Nephron (organoid): Measurements from ENCODE around the gene PRKCH.
A peak's percentile ranks its signal among the peaks of the same experiment; 100 is the strongest.
"Not testable (repeated sequence)": the region's sequence is repeated elsewhere in the genome, so short reads cannot be mapped to it uniquely, and the experiment has no call there.

Experiments used
- H3K27ac Mint-ChIP-seq, 3 experiments: 2 replicates each; pipeline ENCODE4 v1.8.0; 2020; ENCODE audit warnings: mixed read lengths in 3 of 3, mild to moderate bottlenecking in 2 of 3, moderate library complexity in 1 of 3
- H3K27me3 Mint-ChIP-seq: 2 replicates; pipeline ENCODE4 v1.8.0; 2021; ENCODE audit warnings: low read depth, mild to moderate bottlenecking, moderate library complexity, mixed read lengths
- H3K36me3 Mint-ChIP-seq: 2 replicates; pipeline ENCODE4 v1.8.0; 2020; ENCODE audit warnings: low read depth, mixed read lengths
- H3K4me1 Mint-ChIP-seq: 2 replicates; pipeline ENCODE4 v1.8.0; 2020; ENCODE audit warnings: mixed read lengths
- H3K4me3 Mint-ChIP-seq, 3 experiments: 2 replicates each; pipeline ENCODE4 v1.8.0; 2020; ENCODE audit warnings: mild to moderate bottlenecking in 3 of 3, mixed read lengths in 3 of 3, moderate library complexity in 2 of 3
- H3K9me3 Mint-ChIP-seq: 2 replicates; pipeline ENCODE4 v1.8.0; 2020; ENCODE audit warnings: mixed read lengths
- CTCF ChIP-seq, 3 experiments: fragments of 200-600 bp; sonication (generic); IDR thresholded peaks; one replicate each; pipeline ENCODE4 v1.5.0; 2021; ENCODE audit warnings: antibody characterized with exemption in 3 of 3; ENCODE audit not compliant: unreplicated experiment in 3 of 3

The PRKCH gene

GRCh38 chr14:61524936-61525292 lies 203.5 kb downstream of the PRKCH start:
- Mint-ChIP-seq H3K9me3 (no peaks in the 10 kb centered on the region), H3K4me1 (peaks cover 31% of the 10 kb centered on the region), H3K36me3 (no peaks in the 10 kb centered on the region), H3K27ac (peak overlapping the region in 2 of 3 experiments; percentile 73), H3K27me3 (no peaks in the 10 kb centered on the region), H3K4me3 (no peak overlapping the region)
- TF ChIP-seq CTCF (IDR thresholded peaks at IDR 0.05; ENCODE audit: unreplicated experiment in 3 of 3), result no peak

- H3K36me3 Mint-ChIP-seq, result no peaks in the 10 kb centered on the region
- H3K27ac Mint-ChIP-seq, result peak overlapping the region in 2 of 3 experiments; percentile 73
- no peak overlapping the region for H3K4me3 Mint-ChIP-seq
- H3K4me1 Mint-ChIP-seq, result peaks cover 31% of the 10 kb centered on the region
- peaks cover 2% of the 10 kb centered on the region for H3K27me3 Mint-ChIP-seq
- no peaks in the 10 kb centered on the region for H3K9me3 Mint-ChIP-seq
- TF ChIP-seq CTCF (IDR thresholded peaks at IDR 0.05; ENCODE audit: unreplicated experiment in 3 of 3), result no peak
These were observed 204.1 kb downstream of the PRKCH start for GRCh38 chr14:61525293-61526011.

DNA sequence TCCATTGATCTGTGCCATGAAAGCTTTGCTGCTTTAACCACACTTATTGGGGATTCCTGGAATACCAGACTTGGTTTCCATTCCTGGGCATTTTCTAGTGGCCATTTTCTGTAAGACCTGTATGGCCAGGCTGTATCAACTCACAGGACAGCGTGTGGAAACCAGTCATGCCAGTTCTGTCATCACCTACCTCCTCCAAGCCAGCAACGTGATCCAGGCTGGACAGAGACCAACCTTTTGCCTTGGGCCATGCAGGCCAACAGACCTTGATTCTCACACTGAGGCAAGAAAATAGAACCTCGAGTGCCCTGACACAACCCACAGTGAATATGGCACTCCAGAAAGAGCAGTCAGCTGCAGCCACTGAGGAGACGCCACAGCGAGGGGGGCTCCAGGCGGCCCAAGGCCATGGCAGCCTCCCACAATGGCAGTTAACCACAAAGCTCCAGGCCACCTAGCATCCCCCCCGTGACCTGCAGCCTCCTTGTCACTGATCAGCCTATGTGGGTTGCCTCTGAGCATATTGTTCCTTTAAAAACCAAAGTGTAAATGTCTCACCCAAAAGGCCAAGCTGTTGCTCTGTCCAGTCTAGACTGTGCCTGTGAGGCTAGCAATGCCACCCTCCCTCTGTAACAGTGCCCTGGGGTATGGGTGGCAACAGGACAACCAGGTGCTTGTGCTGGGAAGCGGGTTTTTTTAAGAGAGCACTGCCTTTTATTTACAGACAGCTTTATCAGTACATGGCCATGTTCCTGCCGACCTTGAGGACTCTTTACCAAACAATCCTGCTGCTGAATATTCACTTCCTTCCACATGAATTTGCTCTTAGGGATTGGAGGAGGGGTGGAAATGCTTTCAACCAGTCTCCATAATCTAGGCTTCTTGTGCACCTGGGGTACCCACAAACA lies 205.3 kb downstream of the PRKCH start:
- Mint-ChIP-seq H3K9me3 (no peaks in the 10 kb centered on the region), H3K4me3 (no peak overlapping the region)
- TF ChIP-seq CTCF (IDR thresholded peaks at IDR 0.05; ENCODE audit: unreplicated experiment in 3 of 3), result no peak

GRCh38 chr14:61527325-61528100 lies 206.1 kb downstream of the PRKCH start:
- H3K4me3 Mint-ChIP-seq, result peak overlapping the region in 1 of 3 experiments; percentile 11
- TF ChIP-seq CTCF (IDR thresholded peaks at IDR 0.05; ENCODE audit: unreplicated experiment in 3 of 3), result no peak
- H3K4me1 Mint-ChIP-seq, result peaks cover 31% of the 10 kb centered on the region
- peaks cover 8% of the 10 kb centered on the region for H3K27me3 Mint-ChIP-seq
- H3K36me3 Mint-ChIP-seq, result no peaks in the 10 kb centered on the region
- H3K27ac Mint-ChIP-seq, result peak overlapping the region; percentile 31 to 64 (median 57)
- H3K9me3 Mint-ChIP-seq, result no peaks in the 10 kb centered on the region

More for the DNA sequence above, 205.3 kb downstream of the PRKCH start:
- Mint-ChIP-seq H3K27ac (peak overlapping the region; percentile 31 to 73 (median 57)), H3K4me1 (peaks cover 31% of the 10 kb centered on the region), H3K36me3 (no peaks in the 10 kb centered on the region), H3K27me3 (peaks cover 8% of the 10 kb centered on the region)

DNA sequence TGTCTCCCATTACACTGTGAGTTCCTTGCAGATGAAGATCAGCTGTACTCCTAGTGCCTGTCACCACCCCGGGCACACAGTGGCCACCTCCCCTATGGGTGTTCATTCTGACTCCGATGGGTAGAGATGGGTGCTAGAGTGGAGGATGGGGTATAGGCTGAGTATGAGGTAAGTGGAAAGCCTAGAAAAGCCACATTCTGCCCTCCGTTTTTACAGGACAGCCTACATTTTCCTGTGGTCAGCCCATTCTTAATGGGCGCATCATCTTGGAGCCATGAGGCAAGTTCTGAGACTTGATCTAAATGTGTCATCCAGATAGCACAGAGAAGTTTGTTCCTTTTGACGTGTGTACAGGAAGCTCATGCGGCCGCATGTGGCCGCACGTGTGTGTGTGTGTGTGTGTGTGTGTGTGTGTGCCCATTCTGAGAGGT lies 207.2 kb downstream of the PRKCH start:
- Mint-ChIP-seq H3K4me3 (no peak overlapping the region), H3K27ac (peak overlapping the region in 1 of 3 experiments; percentile 25), H3K4me1 (peaks cover 35% of the 10 kb centered on the region), H3K9me3 (no peaks in the 10 kb centered on the region), H3K27me3 (peaks cover 8% of the 10 kb centered on the region), H3K36me3 (no peaks in the 10 kb centered on the region)
- TF ChIP-seq CTCF (IDR thresholded peaks at IDR 0.05; ENCODE audit: unreplicated experiment in 3 of 3), result no peak

DNA sequence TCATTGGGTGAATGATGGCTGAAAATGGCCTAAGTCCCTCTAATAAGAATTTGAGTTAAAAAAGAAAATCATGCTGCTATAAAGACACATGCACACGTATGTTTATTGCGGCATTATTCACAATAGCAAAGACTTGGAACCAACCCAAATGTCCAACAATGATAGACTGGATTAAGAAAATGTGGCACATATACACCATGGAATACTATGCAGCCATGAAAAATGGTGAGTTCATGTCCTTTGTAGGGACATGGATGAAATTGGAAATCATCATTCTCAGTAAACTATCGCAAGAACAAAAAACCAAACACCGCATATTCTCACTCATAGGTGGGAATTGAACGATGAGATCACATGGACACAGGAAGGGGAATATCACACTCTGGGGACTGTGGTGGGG lies 208.0 kb downstream of the PRKCH start:
- H3K9me3 Mint-ChIP-seq, H3K4me3 Mint-ChIP-seq, H3K27me3 Mint-ChIP-seq, H3K27ac Mint-ChIP-seq, H3K36me3 Mint-ChIP-seq: not testable (repeated sequence)
- peaks cover 27% of the 10 kb centered on the region for H3K4me1 Mint-ChIP-seq
